PC-9 (cell line): ENCODE data around the gene RNF112. TPM values are rescaled to one million over a fixed set of nuclear protein-coding genes. Genes with fewer than 3 reads are reported as not detected.

Experiments used
- BruUV-seq: library from RNA; stranded (reverse); fragments of 400-500 nt; replicated peaks from 2 replicates; lab custom pipeline; 2021; lab: Mats Ljungman, UMichigan
- CTCF ChIA-PET: fragments of 300-600 bp; sonication (Branson Sonifier 250); formaldehyde crosslinking; loops from one replicate; lab custom pipeline; 2022; ENCODE audit warnings: antibody characterized with exemption; lab: Charles Lee
- POLR2A ChIA-PET: fragments of 300-600 bp; sonication (Branson Sonifier 250); formaldehyde crosslinking; loops from one replicate; lab custom pipeline; 2022; ENCODE audit warnings: antibody characterized with exemption; ENCODE audit not compliant: unreplicated experiment; lab: Charles Lee
- DNase-seq, 2 experiments: peaks; one replicate each; pipeline versions ENCODE4 v3.0.0 to v3.0.0-alpha.2; 2015 to 2022; ENCODE audit warnings: mixed read lengths in 1 of 2
- H2AFZ ChIP-seq: fragments of 200-600 bp; sonication (generic); 2 replicates; pipeline ENCODE4 v1.8.1; 2017; ENCODE audit warnings: antibody characterized with exemption
- H3F3A ChIP-seq: fragments of 200-600 bp; sonication (generic); 2 replicates; pipeline ENCODE4 v1.8.1; 2017; ENCODE audit warnings: antibody characterized with exemption, mild to moderate bottlenecking, low read depth; ENCODE audit not compliant: insufficient read depth
- H3K27ac ChIP-seq: fragments of 200-600 bp; sonication (generic); 2 replicates; pipeline ENCODE4 v1.6.1; 2016; ENCODE audit warnings: mixed run types
- H3K27me3 ChIP-seq: fragments of 200-600 bp; sonication (generic); 2 replicates; pipeline ENCODE4 v1.6.1; 2016; ENCODE audit warnings: low read depth, mixed run types; ENCODE audit not compliant: insufficient read depth
- H3K36me3 ChIP-seq: fragments of 200-600 bp; sonication (generic); 2 replicates; pipeline ENCODE4 v1.6.1; 2016; ENCODE audit warnings: low read depth, mixed run types
- H3K4me1 ChIP-seq: fragments of 200-600 bp; sonication (generic); replicated peaks from 2 replicates; pipeline ENCODE4 v1.6.1; 2016; ENCODE audit warnings: mixed run types; ENCODE audit not compliant: insufficient read depth
- H3K4me2 ChIP-seq: fragments of 200-600 bp; sonication (generic); 2 replicates; pipeline ENCODE4 v1.6.1; 2017; ENCODE audit warnings: mixed run types
- H3K4me3 ChIP-seq: fragments of 200-600 bp; sonication (generic); 2 replicates; pipeline ENCODE4 v1.6.1; 2016; ENCODE audit warnings: mixed run types
- H3K79me2 ChIP-seq: fragments of 200-600 bp; sonication (generic); 2 replicates; pipeline ENCODE4 v1.6.1; 2017; ENCODE audit warnings: low read depth, mixed run types
- H3K9me2 ChIP-seq: fragments of 200-600 bp; sonication (generic); 2 replicates; pipeline ENCODE4 v1.8.1; 2017; ENCODE audit warnings: mild to moderate bottlenecking; ENCODE audit not compliant: insufficient read depth
- H3K9me3 ChIP-seq: fragments of 200-600 bp; sonication (generic); 2 replicates; pipeline ENCODE4 v1.8.1; 2016; ENCODE audit warnings: low read depth; ENCODE audit not compliant: insufficient read depth
- H4K20me1 ChIP-seq: fragments of 200-600 bp; sonication (generic); 2 replicates; pipeline ENCODE4 v1.8.1; 2017; ENCODE audit not compliant: insufficient read depth
- EZH2 ChIP-seq: fragments of 200-600 bp; sonication (generic); IDR thresholded peaks from 2 replicates; pipeline ENCODE4 v1.8.0; 2017; ENCODE audit warnings: antibody characterized with exemption, low read depth
- intact Hi-C: fragments of 100-400 bp; cut with micrococcal nuclease; formaldehyde crosslinking; loops from one replicate; pipeline ENCODE4 v1.10.0; 2022; ENCODE audit not compliant: unreplicated experiment
- total RNA-seq: library from RNA; stranded (reverse); gene quantifications from 2 replicates; pipeline ENCODE4 v1.2.3, GENCODE V29; 2021
- TF ChIP-seq, protein P1 (sequence below): fragments of 200-600 bp; sonication (generic); conservative IDR thresholded peaks from 2 replicates; pipeline ENCODE4 v1.6.1; 2017; ENCODE audit warnings: mixed run types, antibody characterized with exemption, mild to moderate bottlenecking, moderate library complexity

RNF112 gene
- total RNA-seq, 1 experiment from 2014 or later, result 2.0 TPM

DNA sequence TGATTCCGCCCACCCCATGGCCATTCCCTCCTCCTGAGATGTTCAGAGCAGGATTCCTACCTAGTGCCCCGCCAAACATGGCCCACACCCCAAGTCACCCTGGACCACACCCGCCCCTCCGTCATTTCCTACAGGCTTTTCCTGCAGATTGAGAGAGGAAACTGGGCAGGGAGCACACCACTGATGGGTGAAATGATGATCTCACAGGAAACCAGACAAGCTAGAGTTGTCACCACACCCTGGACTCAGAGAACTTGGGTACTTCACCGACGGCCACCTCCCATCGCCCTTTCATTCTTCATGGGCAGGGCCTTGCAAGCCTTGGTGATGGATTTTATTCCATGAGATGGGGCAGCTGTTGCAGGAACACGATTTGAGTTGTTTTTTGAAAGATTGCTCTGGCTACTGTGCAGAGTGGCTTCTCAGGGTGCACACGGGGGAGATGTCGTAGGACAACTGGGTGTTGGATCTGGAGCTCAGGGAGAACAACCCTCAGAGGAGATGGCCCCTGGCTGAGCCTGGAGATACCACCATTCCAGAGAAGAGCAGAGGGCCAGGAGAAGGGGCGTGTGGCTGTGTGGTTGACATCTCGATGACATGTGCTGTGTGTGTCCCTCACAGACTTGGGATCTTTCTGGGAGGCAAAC is 41.1 kb upstream of the RNF112 start:
- peaks cover 3% of the 10 kb centered on the region; the same call in 1 of the 2 replicates for H3F3A ChIP-seq
- DNase-seq, result no peak
- intact Hi-C loops, result no loop called here
- no peak for TF ChIP-seq EZH2
- TF ChIP-seq, protein P1, sequence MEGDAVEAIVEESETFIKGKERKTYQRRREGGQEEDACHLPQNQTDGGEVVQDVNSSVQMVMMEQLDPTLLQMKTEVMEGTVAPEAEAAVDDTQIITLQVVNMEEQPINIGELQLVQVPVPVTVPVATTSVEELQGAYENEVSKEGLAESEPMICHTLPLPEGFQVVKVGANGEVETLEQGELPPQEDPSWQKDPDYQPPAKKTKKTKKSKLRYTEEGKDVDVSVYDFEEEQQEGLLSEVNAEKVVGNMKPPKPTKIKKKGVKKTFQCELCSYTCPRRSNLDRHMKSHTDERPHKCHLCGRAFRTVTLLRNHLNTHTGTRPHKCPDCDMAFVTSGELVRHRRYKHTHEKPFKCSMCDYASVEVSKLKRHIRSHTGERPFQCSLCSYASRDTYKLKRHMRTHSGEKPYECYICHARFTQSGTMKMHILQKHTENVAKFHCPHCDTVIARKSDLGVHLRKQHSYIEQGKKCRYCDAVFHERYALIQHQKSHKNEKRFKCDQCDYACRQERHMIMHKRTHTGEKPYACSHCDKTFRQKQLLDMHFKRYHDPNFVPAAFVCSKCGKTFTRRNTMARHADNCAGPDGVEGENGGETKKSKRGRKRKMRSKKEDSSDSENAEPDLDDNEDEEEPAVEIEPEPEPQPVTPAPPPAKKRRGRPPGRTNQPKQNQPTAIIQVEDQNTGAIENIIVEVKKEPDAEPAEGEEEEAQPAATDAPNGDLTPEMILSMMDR, result no peak
- no peaks in the 10 kb centered on the region for H3K4me1 ChIP-seq
- H4K20me1 ChIP-seq, result no peaks in the 10 kb centered on the region
- no peak overlapping the region for H3K4me3 ChIP-seq
- no peaks in the 10 kb centered on the region for H3K36me3 ChIP-seq
- H3K27me3 ChIP-seq, result no peaks in the 10 kb centered on the region
- POLR2A ChIA-PET, result no interaction called here
- H3K4me2 ChIP-seq, result no peak overlapping the region
- H3K9me2 ChIP-seq, result no peaks in the 10 kb centered on the region
- H3K79me2 ChIP-seq, result no peaks in the 10 kb centered on the region
- no TSS peak for BruUV-seq
- H2AFZ ChIP-seq, result no peak overlapping the region
- H3K9me3 ChIP-seq, result no peaks in the 10 kb centered on the region
- H3K27ac ChIP-seq, result no peak overlapping the region
- CTCF ChIA-PET, result interaction anchor here (0.9 kb wide), 1 partner anchor 348 kb away, joined by 3 read pairs; no protein-coding TSS in a partner anchor

DNA sequence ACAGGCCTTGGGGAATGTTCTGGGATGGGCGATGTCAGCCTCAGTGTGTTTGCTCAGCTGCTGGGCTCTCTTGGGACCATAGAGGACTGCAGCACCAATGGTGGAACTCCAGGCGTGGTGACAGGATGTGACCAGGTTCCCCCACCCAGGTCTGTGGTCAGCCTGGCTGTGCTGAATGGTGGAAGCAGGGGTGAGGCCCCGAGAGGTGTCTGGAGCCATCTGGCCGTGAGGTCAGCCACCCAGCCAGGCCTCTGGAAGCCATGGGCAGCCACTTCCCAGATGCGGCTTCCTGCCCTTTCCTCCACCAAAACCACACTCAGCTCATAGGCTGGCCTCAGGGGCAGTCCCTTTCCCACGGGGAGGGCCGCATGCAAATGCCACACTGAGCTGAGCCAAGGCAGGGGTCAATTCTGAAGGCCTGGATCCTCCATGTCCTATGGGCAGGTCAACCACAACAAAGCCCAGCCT is 40.5 kb upstream of the RNF112 start:
- Histone ChIP-seq H3K36me3 (no peaks in the 10 kb centered on the region), H3K4me3 (no peak overlapping the region), H3K4me2 (no peak overlapping the region), H3K27me3 (no peaks in the 10 kb centered on the region), H3K4me1 (no peaks in the 10 kb centered on the region), H3K27ac (no peak overlapping the region), H2AFZ (no peak overlapping the region), H3K9me2 (no peaks in the 10 kb centered on the region), H3K9me3 (no peaks in the 10 kb centered on the region), H3F3A (peaks cover 4% of the 10 kb centered on the region; the same call in 1 of the 2 replicates), H4K20me1 (no peaks in the 10 kb centered on the region), H3K79me2 (peaks cover 2% of the 10 kb centered on the region; the same call in 1 of the 2 replicates)
- peak in 1 of 2 experiments; percentile 59 for DNase-seq
- ChIA-PET CTCF (interaction anchor here (0.9 kb wide), 1 partner anchor 348 kb away, joined by 3 read pairs; no protein-coding TSS in a partner anchor), POLR2A (no interaction called here)
- intact Hi-C loops, result no loop called here
- BruUV-seq, result no TSS peak
- TF ChIP-seq, protein P1, result no peak
- no peak for TF ChIP-seq EZH2

DNA sequence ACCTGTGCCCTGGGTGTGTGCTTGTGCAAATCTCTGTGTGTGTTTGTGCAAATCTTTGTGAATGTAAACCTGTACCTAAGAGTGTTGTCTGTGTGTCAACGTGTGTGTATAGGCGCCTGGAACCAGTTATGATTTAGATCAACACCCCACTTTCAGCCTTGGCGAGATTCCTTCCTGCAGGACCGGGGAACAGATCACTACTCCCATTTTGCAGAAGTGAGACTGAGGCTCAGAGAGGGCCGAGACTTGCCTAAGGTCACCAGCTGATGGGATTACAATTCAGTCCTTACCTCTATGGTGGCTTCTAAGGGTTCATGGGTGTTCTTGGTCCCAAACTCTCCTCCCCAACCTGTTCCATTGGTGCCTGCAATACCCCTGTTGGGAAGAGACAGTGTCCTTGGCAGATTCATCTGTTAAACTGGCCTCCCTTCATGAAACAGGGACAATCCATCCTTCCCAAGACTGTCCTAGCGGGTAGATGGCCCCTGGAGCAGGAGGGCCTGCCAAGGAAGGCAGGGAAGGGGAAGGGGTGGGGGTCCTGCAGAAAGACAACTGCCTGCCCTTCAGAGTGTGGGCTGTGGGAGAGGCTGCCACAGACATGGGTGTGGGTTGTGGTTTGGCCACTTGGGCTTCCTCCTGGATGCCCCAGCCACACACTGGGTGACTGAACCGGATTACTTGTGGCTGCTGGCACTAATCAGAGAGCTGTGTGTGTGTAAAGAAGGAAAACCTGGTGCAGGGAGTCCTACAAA is 39.6 kb upstream of the RNF112 start:
- Histone ChIP-seq H2AFZ (no peak overlapping the region), H4K20me1 (no peaks in the 10 kb centered on the region), H3K36me3 (no peaks in the 10 kb centered on the region), H3F3A (peaks cover 4% of the 10 kb centered on the region; the same call in 1 of the 2 replicates), H3K4me1 (peaks cover 7% of the 10 kb centered on the region), H3K79me2 (peaks cover 10% of the 10 kb centered on the region; the same call in 1 of the 2 replicates), H3K27ac (no peak overlapping the region), H3K4me2 (no peak overlapping the region), H3K27me3 (no peaks in the 10 kb centered on the region), H3K4me3 (no peak overlapping the region), H3K9me2 (no peaks in the 10 kb centered on the region), H3K9me3 (no peaks in the 10 kb centered on the region)
- CTCF ChIA-PET, result no interaction called here
- POLR2A ChIA-PET, result no interaction called here
- intact Hi-C loops, result no loop called here
- BruUV-seq, result no TSS peak
- no peak for DNase-seq
- TF ChIP-seq, protein P1, result no peak
- TF ChIP-seq EZH2, result no peak
